ENCODE data around the gene CELSR1. TPM values are rescaled to one million over a fixed set of nuclear protein-coding genes. Genes with fewer than 3 reads are reported as not detected.
A peak's percentile ranks its signal among the peaks of the same experiment; 100 is the strongest.

The CELSR1 gene
- total RNA-seq (ENCODE audit: unreplicated experiment): 7.7 TPM
- long read RNA-seq, partial matches to known transcripts: 0 of 1 reads
- long read RNA-seq, other reads (novel, unspliced or antisense): 1 of 1 reads

GRCh38 chr22:46537225-46537945 is at the start of gene CELSR1:
Gene CELSR1 (minus strand): TSS chr22:46537620. CDS start chr22:46537170, 450 bp downstream.
- TF ChIP-seq CTCF (IDR thresholded peaks at IDR 0.05; ENCODE audit: unreplicated experiment): no peak

GRCh38 chr22:46587061-46587460 is 49.6 kb upstream of the CELSR1 start:
- Mint-ChIP-seq H3K4me1 (ENCODE audit: unreplicated experiment) (peaks cover 3% of the 10 kb centered on the region), H3K36me3 (ENCODE audit: low read depth, unreplicated experiment) (no peaks in the 10 kb centered on the region), H3K4me3 (ENCODE audit: unreplicated experiment) (no peak overlapping the region), H3K9me3 (ENCODE audit: unreplicated experiment) (no peaks in the 10 kb centered on the region), H3K27ac (ENCODE audit: unreplicated experiment) (peak overlapping the region; percentile 72), H3K27me3 (ENCODE audit: unreplicated experiment) (peaks cover 5% of the 10 kb centered on the region)
- TF ChIP-seq CTCF (IDR thresholded peaks at IDR 0.05; ENCODE audit: unreplicated experiment): no peak
- DNase-seq (ENCODE audit: low spot score): no peak

More at GRCh38 chr22:46537225-46537945, at the start of gene CELSR1:
- Mint-ChIP-seq H3K27me3 (ENCODE audit: unreplicated experiment) (peaks cover 14% of the 10 kb centered on the region), H3K9me3 (ENCODE audit: unreplicated experiment) (no peaks in the 10 kb centered on the region), H3K4me3 (ENCODE audit: unreplicated experiment) (no peak within 1 kb of the TSS), H3K27ac (ENCODE audit: unreplicated experiment) (no peak within 1 kb of the TSS), H3K36me3 (ENCODE audit: low read depth, unreplicated experiment) (no peaks in the 10 kb centered on the region), H3K4me1 (ENCODE audit: unreplicated experiment) (no peaks in the 10 kb centered on the region)
- DNase-seq (ENCODE audit: low spot score): peak; percentile 45

GRCh38 chr22:46586531-46587011 is 49.2 kb upstream of the CELSR1 start:
- Mint-ChIP-seq H3K36me3 (ENCODE audit: low read depth, unreplicated experiment) (no peaks in the 10 kb centered on the region), H3K4me3 (ENCODE audit: unreplicated experiment) (no peak overlapping the region), H3K9me3 (ENCODE audit: unreplicated experiment) (no peaks in the 10 kb centered on the region), H3K27ac (ENCODE audit: unreplicated experiment) (no peak overlapping the region), H3K27me3 (ENCODE audit: unreplicated experiment) (peaks cover 5% of the 10 kb centered on the region), H3K4me1 (ENCODE audit: unreplicated experiment) (peaks cover 3% of the 10 kb centered on the region)
- DNase-seq (ENCODE audit: low spot score): no peak
- TF ChIP-seq CTCF (IDR thresholded peaks at IDR 0.05; ENCODE audit: unreplicated experiment): no peak

- Mint-ChIP-seq H3K4me3 (ENCODE audit: unreplicated experiment) (no peak overlapping the region), H3K9me3 (ENCODE audit: unreplicated experiment) (no peaks in the 10 kb centered on the region), H3K36me3 (ENCODE audit: low read depth, unreplicated experiment) (no peaks in the 10 kb centered on the region), H3K4me1 (ENCODE audit: unreplicated experiment) (peaks cover 3% of the 10 kb centered on the region), H3K27ac (ENCODE audit: unreplicated experiment) (no peak overlapping the region), H3K27me3 (ENCODE audit: unreplicated experiment) (peaks cover 5% of the 10 kb centered on the region)
- TF ChIP-seq CTCF (IDR thresholded peaks at IDR 0.05; ENCODE audit: unreplicated experiment): no peak
- DNase-seq (ENCODE audit: low spot score): no peak
Measured at GRCh38 chr22:46586123-46586519, 48.7 kb upstream of the CELSR1 start.

Measured in endothelial cell (in vitro differentiated cells).